ENCODE results near the gene LRP1B. TPM values are rescaled to one million over a fixed set of nuclear protein-coding genes. Genes with fewer than 3 reads are reported as not detected.

Gene LRP1B
- total RNA-seq, 2 donors from 2014 or later = 0.79 to 1.8 TPM

- H3K9me3 Mint-ChIP-seq = no peaks in the 10 kb centered on the region
- H3K27ac ChIP-seq (ENCODE audit: low read depth, low read length) = no peak overlapping the region
- H3K27ac Mint-ChIP-seq = no peak overlapping the region
- no peaks in the 10 kb centered on the region for H3K36me3 Mint-ChIP-seq (ENCODE audit: low read depth)
- no peaks in the 10 kb centered on the region for H3K27me3 Mint-ChIP-seq (ENCODE audit: insufficient read depth)
- TF ChIP-seq CTCF (conservative IDR thresholded peaks at IDR 0.05) = no peak
- no peak overlapping the region for H3K9ac ChIP-seq (ENCODE audit: extremely low read depth, low read length, poor library complexity, severe bottlenecking)
- H3K9me3 ChIP-seq (ENCODE audit: control insufficient read depth, low read length) = no peaks in the 10 kb centered on the region
- H3K27me3 ChIP-seq (ENCODE audit: control insufficient read depth, insufficient read depth, low read length, poor library complexity, severe bottlenecking) = no peaks in the 10 kb centered on the region
- no peaks in the 10 kb centered on the region for H3K36me3 ChIP-seq (ENCODE audit: control insufficient read depth, insufficient read depth, low read length)
- H3K4me1 Mint-ChIP-seq = peaks cover 2% of the 10 kb centered on the region
- no peak overlapping the region for H3K4me3 ChIP-seq (ENCODE audit: low read length)
- whole genome bisulfite sequencing, 2 experiments (ENCODE audit: insufficient coverage in 1 of 2, insufficient read length in 1 of 2) = 92 to 100% methylated on average over 1 to 2 of the region's 2 CpGs
- H3K4me1 ChIP-seq (ENCODE audit: control insufficient read depth, insufficient read depth, low read length) = peaks cover 3% of the 10 kb centered on the region
- no peak overlapping the region for H3K4me3 Mint-ChIP-seq
- no peak for DNase-seq
Measured at GRCh38 chr2:140836826-140837225, 1294.0 kb downstream of the LRP1B start.

GRCh38 chr2:140835079-140835478 is 1295.7 kb downstream of the LRP1B start:
- no peaks in the 10 kb centered on the region for H3K36me3 Mint-ChIP-seq (ENCODE audit: low read depth)
- no peak overlapping the region for H3K4me3 Mint-ChIP-seq

GRCh38 chr2:140814141-140814540 is 1316.7 kb downstream of the LRP1B start:
- Mint-ChIP-seq H3K27ac (no peak overlapping the region), H3K4me3 (no peak overlapping the region), H3K27me3 (ENCODE audit: insufficient read depth) (no peaks in the 10 kb centered on the region), H3K9me3 (no peaks in the 10 kb centered on the region), H3K36me3 (ENCODE audit: low read depth) (no peaks in the 10 kb centered on the region), H3K4me1 (peaks cover 2% of the 10 kb centered on the region)
- no peak overlapping the region for H3K9ac ChIP-seq (ENCODE audit: extremely low read depth, low read length, poor library complexity, severe bottlenecking)
- no peak overlapping the region for H3K4me3 ChIP-seq (ENCODE audit: low read length)
- no peak for DNase-seq
- H3K27me3 ChIP-seq (ENCODE audit: control insufficient read depth, insufficient read depth, low read length, poor library complexity, severe bottlenecking) = no peaks in the 10 kb centered on the region
- TF ChIP-seq CTCF (conservative IDR thresholded peaks at IDR 0.05) = no peak
- no peak overlapping the region for H3K27ac ChIP-seq (ENCODE audit: low read depth, low read length)
- WGBS, 2 experiments (ENCODE audit: insufficient coverage in 1 of 2, insufficient read length in 1 of 2) = 83 to 85% methylated on average over 2 to 3 of the region's 3 CpGs
- H3K4me1 ChIP-seq (ENCODE audit: control insufficient read depth, insufficient read depth, low read length) = no peaks in the 10 kb centered on the region
- H3K9me3 ChIP-seq (ENCODE audit: control insufficient read depth, low read length) = no peaks in the 10 kb centered on the region
- H3K36me3 ChIP-seq (ENCODE audit: control insufficient read depth, insufficient read depth, low read length) = no peaks in the 10 kb centered on the region

More at GRCh38 chr2:140835079-140835478, 1295.7 kb downstream of the LRP1B start:
- no peaks in the 10 kb centered on the region for H3K4me1 Mint-ChIP-seq
- H3K27ac Mint-ChIP-seq = no peak overlapping the region
- no peak for DNase-seq
- no peak for TF ChIP-seq CTCF (conservative IDR thresholded peaks at IDR 0.05)
- H3K9me3 Mint-ChIP-seq = no peaks in the 10 kb centered on the region
- 88 to 96% methylated on average over 3 to 7 of the region's 7 CpGs for WGBS, 2 experiments (ENCODE audit: insufficient coverage in 1 of 2, insufficient read length in 1 of 2)
- no peaks in the 10 kb centered on the region for H3K36me3 ChIP-seq (ENCODE audit: control insufficient read depth, insufficient read depth, low read length)
- H3K27me3 Mint-ChIP-seq (ENCODE audit: insufficient read depth) = no peaks in the 10 kb centered on the region
- no peaks in the 10 kb centered on the region for H3K4me1 ChIP-seq (ENCODE audit: control insufficient read depth, insufficient read depth, low read length)
- no peaks in the 10 kb centered on the region for H3K9me3 ChIP-seq (ENCODE audit: control insufficient read depth, low read length)
- H3K4me3 ChIP-seq (ENCODE audit: low read length) = no peak overlapping the region
- no peak overlapping the region for H3K27ac ChIP-seq (ENCODE audit: low read depth, low read length)
- H3K9ac ChIP-seq (ENCODE audit: extremely low read depth, low read length, poor library complexity, severe bottlenecking) = no peak overlapping the region
- no peaks in the 10 kb centered on the region for H3K27me3 ChIP-seq (ENCODE audit: control insufficient read depth, insufficient read depth, low read length, poor library complexity, severe bottlenecking)
